K562 (cell line): ENCODE measurements around the gene ABL1. TPM values are rescaled to one million over a fixed set of nuclear protein-coding genes. Genes with fewer than 3 reads are reported as not detected.
A peak's percentile ranks its signal among the peaks of the same experiment; 100 is the strongest.

ENCODE experiments used
- ATAC-seq: fragments of 200-7000 bp; cut with Tn5 transposase; 3 replicates; pipeline ENCODE4 v1.9.1; 2020; ENCODE audit warnings: moderate library complexity
- BruUV-seq: library from RNA; stranded (reverse); fragments of 400-500 nt; replicated peaks from 2 replicates; lab custom pipeline; 2021; lab: Mats Ljungman, UMichigan
- CTCF ChIA-PET: fragments of 300-600 bp; formaldehyde crosslinking; extraction: SDS; loops from one replicate; lab custom pipeline; 2021; ENCODE audit warnings: low intra/inter-chr PET ratio; lab: Yijun Ruan, JAX
- POLR2A ChIA-PET: fragments of 300-600, 350-650 bp; sonication (Branson Sonifier 250); formaldehyde crosslinking; extraction: SDS; loops from one replicate; lab custom pipeline; 2021; ENCODE audit warnings: antibody characterized with exemption, inconsistent platforms; lab: Yijun Ruan, JAX
- DNase-seq, 4 experiments: peaks; one replicate each; pipeline versions ENCODE4 v3.0.0 to v3.0.0-alpha.2; 2011 to 2018; ENCODE audit warnings: low spot score in 3 of 4, mixed read lengths in 3 of 4; ENCODE audit errors: extremely low read depth in 1 of 4
- FAIRE-seq: peaks from 2 replicates; lab custom pipeline; 2011; peaks lifted over from hg19 to GRCh38; lab: Jason Lieb, UNC
- H2AFZ ChIP-seq: 2 replicates; pipeline ENCODE4 v1.6.0; 2011; ENCODE audit warnings: low read depth, low read length, control low read depth, inconsistent platforms
- H3K27ac ChIP-seq: fragments of 200-600 bp; 3 replicates; pipeline ENCODE4 v1.8.0; 2011; ENCODE audit warnings: low read depth, mild to moderate bottlenecking, control low read depth, inconsistent platforms, low read length, moderate library complexity, mixed read lengths; ENCODE audit errors: extremely low read depth
- H3K27me3 ChIP-seq, 2 experiments: fragments of 300-600 bp in 1 of 2; 2 replicates in 1 of 2; 3 replicates in 1 of 2; pipeline versions ENCODE4 v1.6.0 to v1.8.0; 2011; ENCODE audit warnings: inconsistent platforms in 2 of 2, low read length in 2 of 2, mild to moderate bottlenecking in 1 of 2, mixed read lengths in 1 of 2, moderate library complexity in 1 of 2; ENCODE audit not compliant: control insufficient read depth in 2 of 2, insufficient read depth in 2 of 2
- H3K36me3 ChIP-seq: fragments of 300-600 bp; 3 replicates; pipeline ENCODE4 v1.8.0; 2011; ENCODE audit warnings: mild to moderate bottlenecking, low read length, inconsistent platforms; ENCODE audit not compliant: control insufficient read depth, insufficient read depth
- H3K4me1 ChIP-seq, 2 experiments: fragments of 200-600 bp in 1 of 2; replicated peaks in 1 of 2; 2 replicates in 1 of 2; 3 replicates in 1 of 2; pipeline versions ENCODE4 v1.5.1 to v1.8.0; 2011; ENCODE audit warnings: inconsistent platforms in 2 of 2, low read length in 2 of 2, mild to moderate bottlenecking in 1 of 2, mixed read lengths in 1 of 2, moderate library complexity in 1 of 2; ENCODE audit not compliant: control insufficient read depth in 2 of 2, insufficient read depth in 2 of 2
- H3K4me2 ChIP-seq: 2 replicates; pipeline ENCODE4 v1.6.1; 2011; ENCODE audit warnings: low read length, control low read depth, inconsistent platforms, mixed read lengths; ENCODE audit not compliant: insufficient read depth
- H3K4me3 ChIP-seq: fragments of 200-600 bp; sonication (generic), shearing (Covaris generic); 2 replicates; pipeline ENCODE4 v1.5.1; 2016; ENCODE audit warnings: control low read depth, inconsistent platforms
- H3K79me2 ChIP-seq: fragments of 200-600 bp; 3 replicates; pipeline ENCODE4 v1.8.0; 2011; ENCODE audit warnings: low read length, inconsistent platforms; ENCODE audit not compliant: control insufficient read depth, insufficient read depth
- H3K9ac ChIP-seq, 2 experiments: 2 replicates each; pipeline versions ENCODE4 v1.6.0 to v1.6.1; 2011; ENCODE audit warnings: low read depth in 2 of 2, low read length in 2 of 2, control low read depth in 1 of 2, inconsistent platforms in 1 of 2, mild to moderate bottlenecking in 1 of 2, mixed read lengths in 1 of 2; ENCODE audit not compliant: insufficient read depth in 1 of 2
- H3K9me1 ChIP-seq: one replicate; pipeline ENCODE4 v1.6.0; 2011; ENCODE audit warnings: inconsistent platforms, mild to moderate bottlenecking, low read length, moderate library complexity; ENCODE audit not compliant: control insufficient read depth, insufficient read depth
- H3K9me3 ChIP-seq: replicated peaks from 2 replicates; pipeline ENCODE4 v1.5.1; 2011; ENCODE audit warnings: low read depth, low read length, inconsistent platforms; ENCODE audit not compliant: control insufficient read depth, insufficient read depth
- H4K20me1 ChIP-seq: replicated peaks from 2 replicates; pipeline ENCODE4 v1.6.1; 2011; ENCODE audit warnings: low read length, inconsistent platforms, mixed read lengths; ENCODE audit not compliant: control insufficient read depth, insufficient read depth
- E2F1 ChIP-seq: sonication (generic); formaldehyde crosslinking; IDR thresholded peaks from 2 replicates; pipeline ENCODE4 v1.8.1; 2023; ENCODE audit warnings: mild to moderate bottlenecking, missing genetic modification reagents, moderate library complexity
- STAT6 ChIP-seq: sonication (generic); formaldehyde crosslinking; IDR thresholded peaks from 2 replicates; pipeline ENCODE4 v1.8.1; 2023; ENCODE audit warnings: mild to moderate bottlenecking, missing genetic modification reagents
- WGBS: fragments of 100-300 bp; shearing (Covaris generic); methylation state at CpG from one replicate; pipeline ENCODE4 v1.1.6; 2016; ENCODE audit warnings: low coverage, mixed read lengths; ENCODE audit not compliant: insufficient coverage; ENCODE audit errors: missing lambda C conversion rate; 5-methylcytosine and 5-hydroxymethylcytosine counted together
- in situ Hi-C: fragments of 300-500 bp; cut with MboI; formaldehyde crosslinking; loops from 4 replicates; pipeline ENCODE4 v1.15.0; 2018; ENCODE audit warnings: inconsistent platforms, mixed read lengths
- intact Hi-C: fragments of 100-400 bp; cut with micrococcal nuclease; formaldehyde crosslinking; loops from 2 replicates; pipeline ENCODE4 v1.14.2; 2022
- polyA plus RNA-seq, 8 experiments: library from polyadenylated mRNA; depleted of rRNA in 4 of 8; stranded (reverse) in 5 of 8; unstranded in 3 of 8; fragments of >200 nt; fragmentation: Nextera tagmentation in 2 of 8; fragmentation: Illumina TruSeq in 1 of 8; extraction: Ambion mirVana in 2 of 8; extraction: Trizol in 1 of 8; gene quantifications; 2 replicates each; pipeline versions ENCODE4 v1.2.1 to v1.2.3, GENCODE V29; 2011 to 2014; ENCODE audit warnings: inconsistent platforms in 1 of 8, missing spikeins in 1 of 8
- total RNA-seq, 7 experiments: library from RNA; depleted of rRNA in 6 of 7; stranded (reverse); fragments of >200 nt in 6 of 7; fragmentation: Illumina TruSeq in 2 of 7; extraction: Trizol in 2 of 7; gene quantifications; 2 replicates each; pipeline versions ENCODE4 v1.2.1 to v1.2.3, GENCODE V29; 2011 to 2021; ENCODE audit warnings: low replicate concordance in 1 of 7
- TF ChIP-seq, protein P1 (sequence below), 2 experiments: fragments of 450-650 bp in 1 of 2; sonication (generic) in 1 of 2; formaldehyde crosslinking; conservative IDR thresholded peaks; 2 replicates each; pipeline versions ENCODE4 v1.4.0 to v1.8.1; 2020 to 2022; ENCODE audit warnings: mild to moderate bottlenecking in 1 of 2, missing genetic modification reagents in 1 of 2
- TF ChIP-seq, protein P2 (sequence below): fragments of 200-800 bp; sonication (Bioruptor generic); IDR thresholded peaks from 2 replicates; pipeline ENCODE4 v1.6.1; 2017; ENCODE audit warnings: missing genetic modification characterization, missing compliant biosample characterization

The ABL1 gene
- total and polyA plus RNA-seq, 9 of the 15 experiments (the other 6 are each of a cell fraction or from before 2014, with no cell fraction given): 1.5 to 130 (median 37.8) TPM

DNA sequence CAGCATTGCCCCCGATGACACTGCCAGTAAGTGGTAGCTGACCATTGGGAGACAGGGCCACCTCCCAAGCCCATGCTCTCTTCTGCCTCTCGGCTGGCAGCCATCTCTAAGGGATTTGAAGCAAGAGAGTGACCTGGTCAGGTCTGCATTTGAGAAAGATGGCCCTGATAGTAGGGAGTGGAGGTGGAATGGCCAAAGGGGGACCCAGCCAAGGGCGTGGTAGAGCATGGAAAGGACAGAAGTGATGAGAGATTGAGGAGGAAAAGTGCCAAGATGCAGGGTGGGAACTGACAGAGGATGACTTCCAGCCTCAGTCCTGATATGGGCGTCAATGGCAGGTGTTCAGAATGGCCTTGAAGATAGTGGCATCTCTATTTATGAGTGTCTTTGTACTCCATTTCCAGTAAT is 9.0 kb downstream of the ABL1 start:
- FAIRE-seq: peak; percentile 35
- Histone ChIP-seq H3K27me3 (no peaks in the 10 kb centered on the region), H3K9ac (peak overlapping the region in 1 of 2 experiments; percentile 36; a peak in 2 of 4 replicates), H3K27ac (no peak overlapping the region), H3K4me3 (no peak overlapping the region), H3K36me3 (no peaks in the 10 kb centered on the region), H3K4me2 (peak overlapping the region; percentile 4; the same call in 1 of the 2 replicates), H3K4me1 (peaks cover 26 to 29% of the 10 kb centered on the region in 2 experiments), H4K20me1 (peaks cover 23% of the 10 kb centered on the region), H3K9me1 (peaks cover 12% of the 10 kb centered on the region), H3K79me2 (no peaks in the 10 kb centered on the region), H2AFZ (no peak overlapping the region), H3K9me3 (no peaks in the 10 kb centered on the region)
- TF ChIP-seq, protein P1, sequence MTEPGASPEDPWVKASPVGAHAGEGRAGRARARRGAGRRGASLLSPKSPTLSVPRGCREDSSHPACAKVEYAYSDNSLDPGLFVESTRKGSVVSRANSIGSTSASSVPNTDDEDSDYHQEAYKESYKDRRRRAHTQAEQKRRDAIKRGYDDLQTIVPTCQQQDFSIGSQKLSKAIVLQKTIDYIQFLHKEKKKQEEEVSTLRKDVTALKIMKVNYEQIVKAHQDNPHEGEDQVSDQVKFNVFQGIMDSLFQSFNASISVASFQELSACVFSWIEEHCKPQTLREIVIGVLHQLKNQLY (CRISPR knock-in tag; conservative IDR thresholded peaks at IDR 0.05): peak in 1 of 2 experiments; percentile 82; a peak in 1 of 4 replicates
- TF ChIP-seq E2F1 (CRISPR knock-in tag) (peak; percentile 83), STAT6 (CRISPR knock-in tag) (peak; percentile 98)
- TF ChIP-seq, protein P2, sequence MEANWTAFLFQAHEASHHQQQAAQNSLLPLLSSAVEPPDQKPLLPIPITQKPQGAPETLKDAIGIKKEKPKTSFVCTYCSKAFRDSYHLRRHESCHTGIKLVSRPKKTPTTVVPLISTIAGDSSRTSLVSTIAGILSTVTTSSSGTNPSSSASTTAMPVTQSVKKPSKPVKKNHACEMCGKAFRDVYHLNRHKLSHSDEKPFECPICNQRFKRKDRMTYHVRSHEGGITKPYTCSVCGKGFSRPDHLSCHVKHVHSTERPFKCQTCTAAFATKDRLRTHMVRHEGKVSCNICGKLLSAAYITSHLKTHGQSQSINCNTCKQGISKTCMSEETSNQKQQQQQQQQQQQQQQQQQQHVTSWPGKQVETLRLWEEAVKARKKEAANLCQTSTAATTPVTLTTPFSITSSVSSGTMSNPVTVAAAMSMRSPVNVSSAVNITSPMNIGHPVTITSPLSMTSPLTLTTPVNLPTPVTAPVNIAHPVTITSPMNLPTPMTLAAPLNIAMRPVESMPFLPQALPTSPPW (CRISPR knock-in tag): no peak
- POLR2A ChIA-PET: interaction anchor here (0.7 to 11.7 kb wide), 11 partner anchors 10 to 88 kb away, joined by 3 to 160 read pairs (median 4); partner anchors contain the start of gene ABL1
- CTCF ChIA-PET: interaction anchor here (0.6 kb wide), 1 partner anchor 492 kb away, joined by 4 read pairs; no protein-coding TSS in a partner anchor
- peak; percentile 38 for ATAC-seq
- WGBS: 22% methylated on average over 4 of the region's 4 CpGs
- BruUV-seq: no TSS peak
- in situ Hi-C loops: no loop called here
- intact Hi-C loops: loop anchor here (1.0 kb wide), 1 partner anchor 10 kb away; no protein-coding TSS in a partner anchor
- peak; percentile 82 to 91 (median 88) for DNase-seq
